BLaER1 (cell line): ENCODE measurements around the gene WSB1.

Experiments
- H3K27ac ChIP-seq: shearing (Covaris generic); formaldehyde crosslinking; 2 replicates; pipeline ENCODE4 v1.8.1; 2022
- H3K27me3 ChIP-seq: shearing (Covaris generic); formaldehyde crosslinking; 2 replicates; pipeline ENCODE4 v1.8.1; 2022
- H3K36me3 ChIP-seq: shearing (Covaris generic); formaldehyde crosslinking; 2 replicates; pipeline ENCODE4 v1.8.1; 2022
- H3K4me1 ChIP-seq: shearing (Covaris generic); formaldehyde crosslinking; 2 replicates; pipeline ENCODE4 v1.8.1; 2022
- H3K4me2 ChIP-seq: shearing (Covaris generic); formaldehyde crosslinking; 2 replicates; pipeline ENCODE4 v1.8.1; 2022
- H3K4me3 ChIP-seq: shearing (Covaris generic); formaldehyde crosslinking; 2 replicates; pipeline ENCODE4 v1.8.1; 2022
- H3K9ac ChIP-seq: shearing (Covaris generic); formaldehyde crosslinking; 2 replicates; pipeline ENCODE4 v1.8.1; 2022
- H3K9me3 ChIP-seq: shearing (Covaris generic); formaldehyde crosslinking; 2 replicates; pipeline ENCODE4 v1.8.1; 2022
- H4K20me1 ChIP-seq: shearing (Covaris generic); formaldehyde crosslinking; 2 replicates; pipeline ENCODE4 v1.8.1; 2022
- Cebpa-rat ChIP-seq: shearing (Covaris generic); IDR thresholded peaks from 2 replicates; pipeline ENCODE4 v1.8.1; 2022

WSB1 gene

GRCh38 chr17:27315322-27315721, 21.4 kb downstream of the WSB1 start:
- no peak overlapping the region for H3K9ac ChIP-seq
- H3K4me3 ChIP-seq = no peak overlapping the region
- no peaks in the 10 kb centered on the region for H3K4me1 ChIP-seq
- no peaks in the 10 kb centered on the region for H3K9me3 ChIP-seq
- no peak overlapping the region for H3K4me2 ChIP-seq
- peaks cover 12% of the 10 kb centered on the region; the same call in 1 of the 2 replicates for H4K20me1 ChIP-seq
- H3K27ac ChIP-seq = no peak overlapping the region
- peaks cover 95% of the 10 kb centered on the region for H3K36me3 ChIP-seq
- no peaks in the 10 kb centered on the region for H3K27me3 ChIP-seq
- no peak for TF ChIP-seq Cebpa-rat

- H3K9ac ChIP-seq = no peak overlapping the region
- no peak overlapping the region for H3K4me2 ChIP-seq
- no peaks in the 10 kb centered on the region for H3K4me1 ChIP-seq
- TF ChIP-seq Cebpa-rat = no peak
- no peak overlapping the region for H3K27ac ChIP-seq
- H3K36me3 ChIP-seq = peaks cover 89% of the 10 kb centered on the region
- H3K4me3 ChIP-seq = no peak overlapping the region
- no peaks in the 10 kb centered on the region for H3K9me3 ChIP-seq
- no peaks in the 10 kb centered on the region for H3K27me3 ChIP-seq
- H4K20me1 ChIP-seq = peaks cover 9% of the 10 kb centered on the region; the same call in 1 of the 2 replicates
Measured at GRCh38 chr17:27315796-27316465, 22.0 kb downstream of the WSB1 start.

- Histone ChIP-seq H4K20me1 (0 out of 2 replicates have a peak, but pooled peaks cover 6% of the 10 kb centered on the region), H3K4me2 (no peak overlapping the region), H3K4me3 (no peak overlapping the region), H3K9ac (no peak overlapping the region), H3K27ac (no peak overlapping the region), H3K9me3 (no peaks in the 10 kb centered on the region), H3K27me3 (no peaks in the 10 kb centered on the region), H3K36me3 (peaks cover 66% of the 10 kb centered on the region), H3K4me1 (no peaks in the 10 kb centered on the region)
- no peak for TF ChIP-seq Cebpa-rat
Measured at GRCh38 chr17:27318228-27318627, 24.3 kb downstream of the WSB1 start.

- no peak overlapping the region for H3K4me3 ChIP-seq
- H3K27me3 ChIP-seq = no peaks in the 10 kb centered on the region
- H3K4me1 ChIP-seq = peaks cover 4% of the 10 kb centered on the region; the same call in 1 of the 2 replicates
- H3K27ac ChIP-seq = no peak overlapping the region
- TF ChIP-seq Cebpa-rat = no peak
- H4K20me1 ChIP-seq = 0 out of 2 replicates have a peak, but pooled peaks cover 6% of the 10 kb centered on the region
- H3K9me3 ChIP-seq = no peaks in the 10 kb centered on the region
- H3K36me3 ChIP-seq = peaks cover 62% of the 10 kb centered on the region
- no peak overlapping the region for H3K9ac ChIP-seq
- H3K4me2 ChIP-seq = no peak overlapping the region
Measured at GRCh38 chr17:27318633-27319032, 24.7 kb downstream of the WSB1 start.

- Histone ChIP-seq H3K4me1 (peaks cover 6% of the 10 kb centered on the region; the same call in 1 of the 2 replicates), H3K36me3 (peaks cover 52% of the 10 kb centered on the region), H3K4me2 (no peak overlapping the region), H4K20me1 (0 out of 2 replicates have a peak, but pooled peaks cover 6% of the 10 kb centered on the region), H3K27me3 (no peaks in the 10 kb centered on the region), H3K4me3 (no peak overlapping the region), H3K9me3 (no peaks in the 10 kb centered on the region), H3K27ac (no peak overlapping the region), H3K9ac (no peak overlapping the region)
- TF ChIP-seq Cebpa-rat = no peak
Measured at GRCh38 chr17:27319541-27320221, 25.8 kb downstream of the WSB1 start.

GRCh38 chr17:27320222-27320560, 26.3 kb downstream of the WSB1 start:
- Histone ChIP-seq H3K4me1 (peaks cover 6% of the 10 kb centered on the region; the same call in 1 of the 2 replicates), H3K9me3 (no peaks in the 10 kb centered on the region), H3K4me2 (no peak overlapping the region), H3K4me3 (no peak overlapping the region), H3K27ac (no peak overlapping the region), H4K20me1 (0 out of 2 replicates have a peak, but pooled peaks cover 6% of the 10 kb centered on the region), H3K36me3 (peaks cover 47% of the 10 kb centered on the region), H3K9ac (no peak overlapping the region), H3K27me3 (no peaks in the 10 kb centered on the region)
- no peak for TF ChIP-seq Cebpa-rat

- Histone ChIP-seq H3K9me3 (no peaks in the 10 kb centered on the region), H3K27ac (no peak overlapping the region)
Measured at GRCh38 chr17:27321372-27321771, 27.5 kb downstream of the WSB1 start.

GRCh38 chr17:27322026-27322425, 28.1 kb downstream of the WSB1 start:
- no peak overlapping the region for H3K4me2 ChIP-seq
- H3K9me3 ChIP-seq = no peaks in the 10 kb centered on the region; the same call in 1 of the 2 replicates
- H3K4me1 ChIP-seq = peaks cover 6% of the 10 kb centered on the region; the same call in 1 of the 2 replicates
- 0 out of 2 replicates have a peak, but pooled peaks cover 6% of the 10 kb centered on the region for H4K20me1 ChIP-seq
- TF ChIP-seq Cebpa-rat = no peak
- no peak overlapping the region for H3K9ac ChIP-seq
- peaks cover 28% of the 10 kb centered on the region for H3K36me3 ChIP-seq
- no peaks in the 10 kb centered on the region for H3K27me3 ChIP-seq
- H3K27ac ChIP-seq = no peak overlapping the region
- no peak overlapping the region for H3K4me3 ChIP-seq

More at GRCh38 chr17:27321372-27321771, 27.5 kb downstream of the WSB1 start:
- no peak for TF ChIP-seq Cebpa-rat
- no peak overlapping the region for H3K9ac ChIP-seq
- H3K4me2 ChIP-seq = no peak overlapping the region
- 0 out of 2 replicates have a peak, but pooled peaks cover 6% of the 10 kb centered on the region for H4K20me1 ChIP-seq
- H3K27me3 ChIP-seq = no peaks in the 10 kb centered on the region
- H3K4me3 ChIP-seq = no peak overlapping the region
- H3K36me3 ChIP-seq = peaks cover 35% of the 10 kb centered on the region
- peaks cover 6% of the 10 kb centered on the region; the same call in 1 of the 2 replicates for H3K4me1 ChIP-seq

GRCh38 chr17:27322690-27323508, 29.0 kb downstream of the WSB1 start:
- no peak for TF ChIP-seq Cebpa-rat
- Histone ChIP-seq H3K36me3 (peaks cover 20% of the 10 kb centered on the region), H3K27ac (no peak overlapping the region), H3K27me3 (no peaks in the 10 kb centered on the region), H4K20me1 (0 out of 2 replicates have a peak, but pooled peaks cover 6% of the 10 kb centered on the region), H3K4me2 (no peak overlapping the region), H3K9ac (no peak overlapping the region), H3K4me3 (no peak overlapping the region), H3K4me1 (peaks cover 6% of the 10 kb centered on the region; the same call in 1 of the 2 replicates), H3K9me3 (no peaks in the 10 kb centered on the region; the same call in 1 of the 2 replicates)
